HG03175 (cell line): Measurements from ENCODE around the gene RTN4RL1.

Experiments used
- ATAC-seq: cut with Tn5 transposase; IDR thresholded peaks from one replicate; pipeline ENCODE4 v1.9.1; 2021; ENCODE audit warnings: mild to moderate bottlenecking, moderate library complexity; ENCODE audit not compliant: unreplicated experiment

RTN4RL1 gene

DNA sequence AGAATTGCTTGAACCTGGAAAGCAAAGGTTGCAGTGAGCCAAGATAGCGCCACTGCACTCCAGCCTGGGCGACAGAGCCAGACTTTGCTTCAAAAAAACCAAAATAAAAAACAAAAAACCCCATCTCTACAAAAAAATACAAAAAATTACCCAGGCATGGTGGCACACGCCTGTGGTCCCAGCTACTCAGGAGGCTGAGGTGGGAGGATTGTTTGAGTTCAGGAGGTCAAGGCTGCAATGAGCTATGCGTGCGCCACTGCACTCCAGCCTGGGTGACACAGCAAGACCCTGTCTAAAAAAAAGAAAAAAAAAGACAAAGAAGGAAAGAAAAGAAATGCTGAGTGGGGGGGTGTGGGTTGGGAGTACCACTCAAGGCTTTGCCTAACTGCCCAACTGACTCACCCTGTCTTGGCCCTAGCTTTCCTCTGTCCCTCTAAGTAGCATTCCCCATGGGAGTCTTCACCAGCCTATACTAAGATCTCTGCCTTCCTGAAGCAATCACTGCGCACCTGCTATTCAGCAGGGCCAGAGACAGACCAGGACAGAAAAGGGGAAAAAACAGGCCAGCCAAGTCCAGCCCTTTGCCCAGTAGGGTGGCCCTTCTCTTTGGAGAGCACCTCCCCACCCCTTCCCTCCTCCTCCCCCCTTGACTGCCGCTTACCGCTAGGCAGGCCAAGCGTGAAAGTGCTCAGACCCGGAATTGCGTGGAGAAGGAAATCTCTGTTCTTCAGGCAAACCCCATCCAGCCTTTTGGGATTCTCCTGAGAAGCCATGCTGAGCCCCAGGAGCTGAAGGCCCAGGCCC is 45.8 kb downstream of the RTN4RL1 start:
- no peak for ATAC-seq

DNA sequence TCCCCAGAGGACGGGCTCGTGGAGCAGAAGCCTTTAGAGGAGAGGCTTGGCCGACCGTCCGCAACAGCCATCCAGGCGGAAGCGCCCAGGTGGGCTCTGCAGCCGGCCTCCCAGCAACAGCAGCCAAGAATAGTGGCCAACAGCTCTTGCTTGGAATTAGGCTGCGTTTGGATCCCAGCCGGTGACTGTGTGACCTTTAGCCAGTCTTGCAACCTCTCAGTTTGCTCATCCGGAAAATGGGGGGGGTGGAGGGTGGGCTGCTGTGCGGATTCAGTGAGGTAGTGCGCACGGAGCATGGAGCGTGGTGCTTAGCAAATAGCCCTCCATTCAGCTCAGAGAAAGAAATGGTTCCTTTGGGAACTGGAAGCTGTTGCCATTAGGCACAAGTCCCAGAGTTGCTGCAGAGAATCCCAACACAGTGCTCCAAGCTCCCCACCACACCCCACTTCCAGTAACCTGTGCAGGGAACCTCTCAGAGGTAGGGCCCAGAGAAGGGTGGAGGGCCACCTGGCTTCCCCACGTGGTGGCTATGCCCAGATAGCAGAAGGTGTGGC is 46.7 kb downstream of the RTN4RL1 start:
- no peak for ATAC-seq

DNA sequence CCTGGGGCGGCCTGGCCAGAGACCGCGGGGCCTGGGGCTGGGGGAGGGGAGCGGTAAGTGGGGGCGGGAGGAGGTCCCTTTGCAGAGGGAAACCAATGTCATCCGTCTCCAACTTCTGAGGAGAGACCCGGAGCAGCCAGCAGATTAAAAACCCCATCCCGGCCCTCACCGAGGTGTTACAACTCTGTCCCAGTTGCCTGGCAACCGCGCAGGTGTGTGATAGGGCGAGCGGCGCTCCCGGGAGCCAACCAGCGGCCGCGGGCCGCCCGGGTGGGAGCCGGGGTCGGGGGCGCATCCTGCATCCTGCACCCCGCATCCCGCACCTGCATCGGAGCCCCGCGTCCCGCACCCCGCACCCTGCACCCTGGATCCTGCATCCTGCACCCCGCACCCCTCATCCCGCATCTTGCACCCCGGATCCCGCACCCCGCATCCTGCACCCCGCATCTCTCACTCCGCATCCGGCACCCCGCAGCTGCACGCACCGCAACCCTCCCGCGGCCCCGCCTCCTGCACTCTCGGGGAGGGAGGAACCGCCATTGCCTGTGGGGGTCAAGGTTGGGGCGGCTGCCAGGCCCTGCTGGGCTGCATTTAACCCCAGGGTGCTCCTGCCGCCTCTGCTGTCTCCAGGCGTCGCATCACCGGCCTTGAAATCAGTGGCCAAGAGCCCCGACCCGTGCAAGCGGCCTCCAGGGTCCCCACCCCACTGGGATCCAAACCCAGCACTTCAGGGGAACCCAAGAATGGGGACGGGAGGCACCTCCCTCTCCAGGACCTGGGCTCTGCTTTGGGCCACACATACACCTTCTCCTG is 47.3 kb downstream of the RTN4RL1 start:
- no peak for ATAC-seq

DNA sequence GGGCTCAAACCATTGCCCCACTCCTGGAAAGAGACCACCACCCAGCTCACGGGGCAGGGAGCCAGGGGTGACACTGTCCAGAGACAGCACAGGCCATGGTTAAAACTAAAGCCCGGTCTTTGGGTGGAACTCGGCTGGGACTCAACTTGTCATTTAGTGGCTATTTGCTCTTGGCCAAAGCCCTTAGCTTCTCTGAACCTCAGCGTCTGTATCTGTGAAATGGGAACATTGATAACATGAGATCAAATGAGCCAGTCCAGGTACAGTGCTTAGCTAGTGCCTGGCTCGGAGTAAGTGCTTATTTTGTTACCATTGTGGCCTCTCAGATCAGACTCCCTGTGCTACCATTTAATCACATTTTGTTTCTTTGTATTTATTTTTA is 48.5 kb downstream of the RTN4RL1 start:
- ATAC-seq, result no peak

DNA sequence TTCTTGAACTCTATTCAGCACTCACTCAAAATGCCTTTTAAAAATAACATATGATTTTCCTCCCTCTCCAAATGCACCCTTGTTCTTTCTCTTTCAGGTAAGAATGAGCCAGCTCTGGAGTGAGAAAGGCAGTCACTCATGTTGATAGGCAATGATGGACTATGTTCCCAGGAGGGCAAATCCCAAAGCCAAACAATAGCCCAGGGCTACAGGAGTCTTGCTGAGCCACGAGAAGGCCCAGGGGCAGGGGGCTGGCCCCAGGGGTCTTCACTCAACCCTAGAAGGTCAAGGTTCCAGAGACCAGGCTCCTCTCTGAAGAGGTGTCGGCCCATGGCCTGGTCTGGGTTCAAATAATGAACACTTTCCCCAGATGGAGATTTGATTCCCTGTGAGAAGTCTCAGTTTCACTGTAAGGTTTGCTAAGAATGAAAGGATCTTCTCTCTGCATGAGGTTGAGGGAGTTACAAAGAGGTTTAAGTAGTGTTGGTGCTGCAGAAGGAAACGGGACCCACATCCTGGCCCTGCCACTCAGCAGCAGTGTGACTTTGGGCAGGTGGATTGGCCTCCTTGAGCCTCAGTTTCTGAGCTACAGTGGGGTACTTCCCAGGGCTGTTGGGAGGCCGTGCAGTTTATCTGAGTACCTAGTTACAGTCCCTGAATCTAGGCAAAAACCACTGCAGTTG is 49.0 kb downstream of the RTN4RL1 start:
- no peak for ATAC-seq

DNA sequence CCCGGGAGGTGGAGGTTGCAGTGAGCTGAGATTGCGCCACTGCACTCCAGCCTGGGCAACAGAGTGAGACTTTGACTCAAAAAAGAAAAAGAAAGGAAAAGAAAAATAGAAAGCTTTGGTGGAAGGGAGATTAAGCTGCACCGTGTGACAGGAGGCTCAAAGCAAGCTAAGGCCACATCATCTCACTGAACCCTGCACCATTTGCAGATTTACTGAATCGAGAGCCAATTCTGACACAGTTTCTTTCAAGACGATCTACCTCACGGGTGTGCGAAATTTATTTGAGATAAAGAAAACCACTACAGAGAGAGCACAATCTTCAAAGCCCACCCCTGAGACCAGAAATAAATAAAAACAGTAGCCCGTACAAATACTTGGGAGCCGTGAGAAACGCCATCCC is 49.6 kb downstream of the RTN4RL1 start:
- no peak for ATAC-seq

DNA sequence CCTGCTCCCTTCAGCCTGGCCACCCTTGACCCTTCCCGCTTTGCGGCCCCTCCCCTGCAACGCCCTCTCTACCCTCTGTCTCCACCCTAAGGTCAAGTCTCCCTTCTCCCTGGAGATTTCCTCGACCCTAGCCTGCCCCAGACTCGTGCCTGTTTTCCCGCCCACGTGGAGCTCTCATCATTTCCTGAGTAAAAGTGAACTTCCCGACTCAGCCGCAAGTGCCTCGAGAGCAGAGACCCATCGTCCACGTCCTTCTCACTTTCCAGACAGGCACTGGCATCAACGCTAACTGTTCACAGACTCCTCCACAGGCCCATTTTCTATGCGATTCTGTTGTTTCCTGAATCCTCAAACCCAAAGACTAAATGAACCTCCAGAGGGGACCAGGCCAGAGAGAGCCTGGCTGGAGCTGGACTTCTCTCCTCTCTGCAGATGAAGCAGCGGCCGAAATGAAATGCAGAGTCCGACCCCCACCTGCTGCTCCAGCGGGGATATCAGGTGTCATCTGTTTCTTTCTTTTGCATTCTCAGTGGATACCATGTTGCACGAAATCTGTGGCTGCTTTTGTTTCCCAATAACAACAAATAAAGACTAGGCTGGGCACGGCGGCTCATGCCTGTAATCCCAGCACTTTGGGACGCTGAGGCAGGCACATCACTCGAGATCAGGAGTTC is 52.5 kb downstream of the RTN4RL1 start:
- no peak for ATAC-seq

DNA sequence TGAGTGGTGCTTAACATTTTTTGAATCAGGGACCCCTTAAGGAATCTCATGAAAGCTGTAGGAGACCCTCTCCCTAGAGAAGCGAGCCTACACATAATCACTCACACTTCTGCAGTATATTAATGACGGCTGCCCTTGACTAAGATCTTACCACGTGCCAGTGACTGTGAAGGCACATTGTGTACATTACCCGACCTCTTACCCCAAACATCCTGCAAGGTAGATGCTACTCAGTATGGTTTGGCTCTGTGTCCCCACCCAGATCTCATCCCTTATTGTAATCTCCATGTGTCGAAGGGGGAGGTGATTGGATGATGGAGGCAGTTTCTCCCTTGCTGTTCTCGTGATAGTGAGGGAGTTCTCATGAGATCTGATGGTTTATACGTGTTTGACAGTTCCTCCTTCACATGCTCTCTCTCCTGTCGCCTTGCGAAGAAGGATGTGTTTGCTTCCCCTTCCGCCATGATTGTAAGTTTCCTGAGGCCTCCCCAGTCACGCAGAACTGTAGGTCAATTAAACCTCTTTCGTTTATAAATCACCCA is 54.2 kb downstream of the RTN4RL1 start:
- ATAC-seq, result no peak

DNA sequence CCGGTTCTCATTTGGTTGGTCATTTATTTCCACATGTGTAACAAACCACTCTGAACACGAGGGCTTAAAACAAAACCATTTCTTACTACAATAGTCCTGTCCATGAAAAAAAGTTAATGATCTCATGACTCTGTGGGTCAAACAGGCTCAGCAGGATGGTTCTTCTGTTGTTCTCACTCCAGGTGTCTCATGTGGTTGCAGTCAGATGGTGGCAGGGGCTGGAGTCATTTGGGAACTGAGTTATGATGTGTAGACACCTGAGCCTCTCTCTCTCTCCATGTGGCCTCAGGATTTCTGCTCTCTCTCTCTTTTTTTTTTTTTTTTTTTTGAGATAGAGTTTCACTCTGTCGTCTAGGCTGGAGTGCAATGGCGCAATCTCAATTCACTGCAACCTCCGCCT is 55.4 kb downstream of the RTN4RL1 start:
- no peak for ATAC-seq

DNA sequence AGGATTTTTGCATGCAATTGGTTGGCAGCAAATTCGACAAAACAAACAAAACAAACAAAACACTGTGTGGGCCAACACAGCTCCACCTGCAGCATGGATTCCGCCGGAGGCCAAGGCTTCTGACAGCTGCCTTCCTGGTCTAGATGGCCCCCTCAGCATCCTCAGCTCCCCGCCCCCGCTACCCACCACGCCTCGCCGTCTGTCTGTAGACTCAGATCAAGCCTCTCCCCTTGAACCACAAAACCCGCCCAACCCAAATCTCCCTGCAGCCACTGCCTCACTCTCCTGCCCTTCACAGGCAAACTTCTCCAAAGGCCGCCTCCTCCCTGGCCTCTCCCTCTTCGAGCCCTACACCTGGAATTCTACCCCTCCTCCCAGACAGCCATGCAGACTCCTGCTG is 57.9 kb downstream of the RTN4RL1 start:
- ATAC-seq, result no peak

DNA sequence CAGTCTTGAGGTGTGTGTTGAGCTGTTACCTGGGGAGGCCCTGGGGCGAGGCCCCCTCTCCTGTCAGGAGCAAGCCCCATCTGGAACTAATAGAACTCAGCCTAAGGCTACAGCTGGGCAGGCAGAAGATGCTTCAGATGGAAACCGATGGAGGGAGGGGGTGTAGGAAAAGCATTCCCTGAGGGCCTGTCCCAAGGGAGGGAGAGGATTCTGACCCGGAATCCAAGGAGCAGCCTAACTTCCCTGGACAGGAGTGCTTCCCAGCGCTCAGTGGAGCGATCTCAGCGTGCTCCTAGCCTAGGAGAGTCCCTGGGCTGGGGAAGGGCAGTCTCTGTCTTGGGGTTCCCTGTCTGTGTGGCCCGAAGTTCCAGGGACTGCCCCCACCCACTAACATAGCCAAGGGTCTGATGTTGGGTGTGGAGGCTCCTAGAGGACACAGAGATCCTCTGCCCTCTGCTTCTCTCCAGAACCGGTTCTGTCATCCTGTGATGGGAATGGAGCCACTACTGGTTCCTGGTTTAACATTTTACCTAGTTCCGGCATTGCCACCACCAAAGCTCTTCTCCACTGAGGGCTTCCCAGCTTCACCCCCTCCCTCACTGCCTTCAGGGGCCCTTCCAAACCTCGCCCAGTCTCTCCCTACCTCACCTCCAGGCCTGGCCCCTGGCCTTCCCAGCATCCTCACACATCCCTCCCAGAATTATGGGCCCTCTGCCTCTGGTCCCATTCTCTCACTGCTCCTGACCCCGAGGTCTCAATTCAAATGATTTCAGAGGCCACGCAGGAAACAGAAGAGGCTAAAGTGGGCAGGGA is 58.7 kb downstream of the RTN4RL1 start:
- no peak for ATAC-seq

DNA sequence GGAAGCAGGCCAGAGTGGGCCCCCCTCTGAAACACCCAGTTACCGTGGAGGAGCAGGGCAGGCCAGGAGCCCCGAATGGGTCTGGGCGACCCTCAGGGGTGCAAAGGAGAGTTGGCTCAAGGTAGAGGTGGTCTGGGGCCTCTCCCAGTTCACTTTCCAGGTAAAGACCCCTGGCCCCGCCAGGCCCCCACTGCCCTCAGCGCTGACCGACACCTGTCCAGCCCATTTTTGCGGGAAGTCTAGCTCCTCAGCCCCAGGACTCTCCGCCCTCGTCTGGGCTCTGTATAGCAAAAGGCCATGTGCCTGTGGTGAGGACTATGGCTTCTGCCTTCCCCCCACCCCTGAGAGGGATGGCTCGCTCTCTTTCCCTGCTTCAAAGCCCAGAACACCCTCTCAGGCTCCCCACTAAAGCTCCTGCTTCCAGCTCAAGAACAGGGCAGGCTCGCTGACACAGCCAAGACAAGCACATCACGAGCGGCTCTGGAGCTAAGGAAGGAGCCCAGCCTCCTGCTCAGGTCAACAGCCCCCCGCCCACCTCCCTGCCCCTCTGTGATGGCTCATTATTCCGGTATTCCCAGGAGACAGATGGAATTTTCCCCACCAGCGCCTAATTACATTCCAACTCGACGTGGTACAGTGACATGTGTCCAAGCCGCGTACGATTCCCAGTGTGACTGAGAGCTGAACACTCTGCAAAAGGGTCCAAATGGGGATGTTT is 59.4 kb downstream of the RTN4RL1 start:
- ATAC-seq, result no peak

DNA sequence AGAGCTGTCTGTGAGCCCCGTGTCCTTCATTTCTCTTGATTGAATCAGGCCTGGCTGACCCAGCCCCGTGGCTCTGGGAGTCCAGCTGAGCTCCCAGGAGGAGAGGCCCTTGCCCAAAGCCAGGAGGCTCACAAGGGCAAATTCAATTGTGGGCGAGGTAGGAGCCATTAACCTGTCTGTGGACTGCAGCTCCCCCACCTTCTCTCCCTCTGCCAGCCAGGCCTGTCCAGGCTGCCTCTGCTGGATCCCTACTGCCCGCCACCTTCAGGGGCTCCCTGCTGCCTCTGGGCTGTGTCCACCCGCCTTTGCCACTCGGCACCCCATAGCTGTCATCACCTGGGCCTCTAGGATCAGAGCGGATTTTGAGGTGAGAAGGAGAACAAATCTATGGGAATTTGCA is 61.9 kb downstream of the RTN4RL1 start:
- no peak for ATAC-seq

DNA sequence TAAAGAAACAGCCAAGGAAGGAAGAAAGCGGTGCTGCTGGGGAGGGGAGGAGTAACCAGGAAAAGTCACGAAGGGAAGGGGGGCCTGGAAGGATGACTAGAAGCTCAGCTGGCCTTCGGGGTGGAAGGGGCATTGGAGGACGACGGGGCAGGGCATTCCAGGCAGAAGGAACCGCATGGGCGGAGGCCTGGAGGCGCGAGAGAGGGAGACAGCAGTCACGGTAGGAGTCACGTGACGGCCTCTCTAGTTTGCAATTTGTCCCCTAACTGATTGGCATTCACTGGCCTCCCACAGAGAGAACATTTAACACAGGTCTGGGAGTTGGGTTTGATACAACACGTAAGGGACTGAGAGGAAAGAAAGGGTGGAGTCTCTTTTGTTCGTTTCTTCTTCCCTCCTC is 63.9 kb downstream of the RTN4RL1 start:
- no peak for ATAC-seq

DNA sequence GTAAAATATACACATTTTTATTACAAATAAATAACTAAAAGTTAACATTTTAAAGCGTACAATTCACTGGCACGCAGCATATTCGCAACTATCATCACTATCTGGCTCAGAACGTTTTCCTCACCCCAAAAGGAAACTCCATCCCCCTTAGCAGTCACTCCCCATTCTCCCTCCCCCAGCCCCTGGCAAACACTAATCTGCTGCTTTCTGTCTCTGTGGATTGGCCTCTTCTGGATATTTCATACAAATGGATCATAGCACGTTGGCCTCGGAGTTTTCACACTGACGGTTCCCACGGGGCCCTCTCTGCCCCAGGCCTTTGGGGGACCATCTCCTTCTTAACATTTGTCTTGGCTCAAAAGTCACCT is 64.6 kb downstream of the RTN4RL1 start:
- no peak for ATAC-seq

DNA sequence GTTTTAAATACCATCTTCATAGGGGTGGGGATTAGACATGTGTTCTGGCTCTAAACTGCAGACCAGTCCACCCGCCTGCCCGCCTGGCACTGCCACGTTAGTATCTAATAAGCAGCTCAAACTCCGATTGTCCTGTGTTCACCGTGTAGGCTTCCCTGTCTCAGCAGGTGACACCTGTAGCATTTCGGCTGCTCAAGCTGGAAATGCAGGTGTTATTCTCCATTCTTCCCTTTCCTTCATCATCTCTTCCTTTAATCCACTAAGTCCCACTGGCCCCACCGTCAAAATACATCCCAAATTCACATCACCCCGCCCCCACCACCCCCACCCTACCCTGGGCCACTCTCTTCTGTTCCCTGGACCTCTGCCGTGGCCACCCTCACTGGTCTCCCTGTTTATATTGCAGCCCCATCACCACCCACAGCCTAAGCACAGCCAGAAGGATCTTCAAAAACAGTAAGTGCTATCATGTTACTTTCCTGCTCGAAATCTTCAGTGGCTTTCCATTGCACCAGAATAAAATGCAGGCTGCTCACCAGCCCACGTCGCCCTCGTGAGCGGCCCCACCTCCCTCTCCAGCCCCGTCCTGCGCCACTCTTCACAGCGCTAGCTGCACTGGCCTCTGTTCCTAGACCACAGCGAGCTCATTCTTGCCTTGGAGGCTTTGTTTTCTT is 65.1 kb downstream of the RTN4RL1 start:
- no peak for ATAC-seq

DNA sequence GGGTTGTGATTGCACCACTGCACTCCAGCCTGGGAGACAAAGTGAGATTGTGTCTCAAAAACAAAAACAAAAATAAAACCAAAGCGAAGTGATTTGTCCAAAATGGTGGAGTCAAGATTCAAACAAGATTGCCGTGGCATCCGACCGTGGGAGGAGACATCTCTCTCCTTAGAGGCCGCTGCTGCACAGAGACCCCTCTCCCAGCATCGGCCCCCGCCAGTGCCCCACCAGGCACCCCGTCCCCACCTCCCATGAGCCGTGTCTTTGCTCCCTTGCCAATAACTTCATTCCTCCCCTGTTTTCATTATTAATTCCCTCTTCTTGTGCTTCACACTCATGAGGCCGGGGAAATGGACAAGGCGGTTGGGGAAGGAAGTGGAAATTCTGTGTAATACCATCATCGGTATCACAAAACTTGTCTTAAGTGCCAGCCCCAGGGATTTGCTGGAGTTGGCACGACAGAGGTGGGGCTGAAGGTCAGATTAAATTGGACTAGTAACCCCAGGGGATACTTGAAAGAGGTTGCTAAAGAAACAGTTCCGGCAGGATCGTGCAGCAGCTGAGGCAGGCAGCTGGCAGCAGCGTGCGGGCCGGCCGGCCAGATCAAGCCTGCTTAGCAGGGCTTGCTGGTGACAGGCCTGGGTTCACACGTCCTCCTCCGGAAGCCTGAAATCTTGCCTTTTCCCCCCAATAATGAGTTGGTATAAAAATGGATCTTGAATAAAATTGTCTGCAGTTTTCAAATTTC is 66.8 kb downstream of the RTN4RL1 start:
- no peak for ATAC-seq

DNA sequence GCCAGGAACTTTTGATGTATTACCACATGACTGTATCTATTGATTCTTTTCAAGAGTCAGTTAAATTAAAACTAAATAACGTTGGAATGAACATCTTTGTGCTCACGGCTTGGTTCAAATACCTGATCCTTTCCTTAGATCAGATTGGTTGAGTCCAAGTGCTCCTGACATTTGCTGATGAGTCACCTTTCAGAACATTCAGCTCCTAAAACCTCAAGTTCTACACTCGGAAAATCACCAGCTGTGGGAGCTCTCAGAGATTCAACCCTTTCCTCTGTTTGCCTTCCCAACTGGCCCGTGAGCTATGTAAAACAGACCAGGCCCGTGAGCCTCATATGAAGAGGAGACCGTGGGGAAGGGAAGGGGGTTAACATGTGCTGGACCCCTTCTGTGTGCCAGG is 68.1 kb downstream of the RTN4RL1 start:
- no peak for ATAC-seq
